ENCODE results near the gene SLC34A3. TPM values are rescaled to one million over a fixed set of nuclear protein-coding genes. Genes with fewer than 3 reads are reported as not detected.

SLC34A3 gene
- total RNA-seq, 4 donors from 2014 or later: not detected

- Histone ChIP-seq H3K27ac (replicated peaks in 1 of 4) (no peak overlapping the region), H3K36me3 (peaks cover 29 to 88% (median 63%) of the 10 kb centered on the region in 4 donors), H3K4me1 (peaks cover 26 to 42% (median 28%) of the 10 kb centered on the region in 4 donors), H3K9me3 (no peaks in the 10 kb centered on the region), H3K4me3 (no peak overlapping the region), H3K27me3 (peaks cover 0 to 6% (median 0%) of the 10 kb centered on the region in 4 donors)
- 89% methylated on average over 26 of the region's 34 CpGs for WGBS
- TF ChIP-seq, protein P1, sequence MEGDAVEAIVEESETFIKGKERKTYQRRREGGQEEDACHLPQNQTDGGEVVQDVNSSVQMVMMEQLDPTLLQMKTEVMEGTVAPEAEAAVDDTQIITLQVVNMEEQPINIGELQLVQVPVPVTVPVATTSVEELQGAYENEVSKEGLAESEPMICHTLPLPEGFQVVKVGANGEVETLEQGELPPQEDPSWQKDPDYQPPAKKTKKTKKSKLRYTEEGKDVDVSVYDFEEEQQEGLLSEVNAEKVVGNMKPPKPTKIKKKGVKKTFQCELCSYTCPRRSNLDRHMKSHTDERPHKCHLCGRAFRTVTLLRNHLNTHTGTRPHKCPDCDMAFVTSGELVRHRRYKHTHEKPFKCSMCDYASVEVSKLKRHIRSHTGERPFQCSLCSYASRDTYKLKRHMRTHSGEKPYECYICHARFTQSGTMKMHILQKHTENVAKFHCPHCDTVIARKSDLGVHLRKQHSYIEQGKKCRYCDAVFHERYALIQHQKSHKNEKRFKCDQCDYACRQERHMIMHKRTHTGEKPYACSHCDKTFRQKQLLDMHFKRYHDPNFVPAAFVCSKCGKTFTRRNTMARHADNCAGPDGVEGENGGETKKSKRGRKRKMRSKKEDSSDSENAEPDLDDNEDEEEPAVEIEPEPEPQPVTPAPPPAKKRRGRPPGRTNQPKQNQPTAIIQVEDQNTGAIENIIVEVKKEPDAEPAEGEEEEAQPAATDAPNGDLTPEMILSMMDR (IDR thresholded peaks at IDR 0.05): no peak
- TF ChIP-seq POLR2A (IDR thresholded peaks at IDR 0.05; ENCODE audit: low read depth) (no peak), EP300 (IDR thresholded peaks at IDR 0.05) (no peak), POLR2AphosphoS5 (IDR thresholded peaks at IDR 0.05) (no peak)
- intact Hi-C loops (cut with DNase I): no loop called here
- DNase-seq (ENCODE audit: extremely low spot score): no peak
Observed at GRCh38 chr9:137266585-137267453, 36.1 kb downstream of the SLC34A3 start.

- Histone ChIP-seq H3K4me1 (peaks cover 23 to 44% (median 24%) of the 10 kb centered on the region in 4 donors), H3K36me3 (peaks cover 40 to 97% (median 72%) of the 10 kb centered on the region in 4 donors), H3K27me3 (peaks cover 0 to 16% (median 0%) of the 10 kb centered on the region in 4 donors), H3K9me3 (no peaks in the 10 kb centered on the region), H3K4me3 (no peak overlapping the region), H3K27ac (replicated peaks in 1 of 4) (peak overlapping the region in 2 of 4 donors; percentile 11 to 62)
- TF ChIP-seq EP300 (IDR thresholded peaks at IDR 0.05) (no peak), POLR2A (IDR thresholded peaks at IDR 0.05; ENCODE audit: low read depth) (no peak), POLR2AphosphoS5 (IDR thresholded peaks at IDR 0.05) (no peak)
- TF ChIP-seq, protein P1 (IDR thresholded peaks at IDR 0.05): no peak
- DNase-seq (ENCODE audit: extremely low spot score): no peak
- 93% methylated on average over 5 of the region's 6 CpGs for WGBS
- intact Hi-C loops (cut with DNase I): no loop called here
Observed at GRCh38 chr9:137267933-137268355, 37.2 kb downstream of the SLC34A3 start.

DNA sequence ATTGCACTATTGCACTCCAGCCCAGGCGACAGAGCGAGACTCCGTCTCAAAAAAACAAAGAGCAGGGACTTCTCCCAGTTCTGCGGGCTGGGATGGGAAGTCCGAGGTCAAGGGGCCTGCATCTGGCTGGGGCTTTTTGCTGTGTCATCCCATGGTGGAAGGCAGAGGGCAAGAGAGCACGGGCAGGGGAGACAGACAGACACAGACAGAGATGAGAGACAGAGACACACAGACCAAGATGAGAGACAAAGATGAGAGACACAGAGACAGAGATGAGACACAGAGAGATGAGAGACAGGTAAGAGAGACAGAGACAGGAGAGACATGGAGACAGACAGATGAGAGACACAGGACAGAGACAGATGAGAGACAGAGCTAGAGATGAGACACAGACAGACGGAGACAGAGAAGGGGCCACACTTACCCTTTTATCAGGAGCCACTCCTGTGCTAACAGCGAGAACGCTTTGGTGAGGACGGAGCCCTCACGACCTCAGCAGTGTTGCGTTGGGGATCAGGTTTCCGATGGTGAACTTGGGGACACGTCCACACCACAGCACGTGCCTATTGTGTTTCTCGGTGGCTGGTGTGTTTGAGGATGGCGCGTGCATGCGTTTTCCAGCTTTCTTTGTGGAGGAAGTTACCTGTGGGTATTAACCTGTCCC, 38.0 kb downstream of the SLC34A3 start:
- 75% methylated on average over 18 of the region's 19 CpGs for WGBS
- H3K27me3 ChIP-seq: peaks cover 0 to 16% (median 0%) of the 10 kb centered on the region in 4 donors
- peak overlapping the region; percentile 59 to 67 (median 62) for H3K27ac ChIP-seq (replicated peaks in 1 of 4)
- TF ChIP-seq POLR2A (IDR thresholded peaks at IDR 0.05; ENCODE audit: low read depth): no peak
- TF ChIP-seq, protein P1 (IDR thresholded peaks at IDR 0.05): no peak
- TF ChIP-seq POLR2AphosphoS5 (IDR thresholded peaks at IDR 0.05): no peak
- TF ChIP-seq EP300 (IDR thresholded peaks at IDR 0.05): no peak
- H3K4me3 ChIP-seq: peak overlapping the region in 1 of 4 donors; percentile 21
- peaks cover 39 to 97% (median 71%) of the 10 kb centered on the region in 4 donors for H3K36me3 ChIP-seq
- H3K4me1 ChIP-seq: peaks cover 23 to 44% (median 24%) of the 10 kb centered on the region in 4 donors
- intact Hi-C loops (cut with DNase I): no loop called here
- no peak for DNase-seq (ENCODE audit: extremely low spot score)
- H3K9me3 ChIP-seq: no peaks in the 10 kb centered on the region

GRCh38 chr9:137269231-137269772, 38.6 kb downstream of the SLC34A3 start:
- Histone ChIP-seq H3K27ac (replicated peaks in 1 of 4) (peak overlapping the region; percentile 59 to 67 (median 62)), H3K27me3 (peaks cover 0 to 16% (median 0%) of the 10 kb centered on the region in 4 donors), H3K36me3 (peaks cover 33 to 97% (median 68%) of the 10 kb centered on the region in 4 donors), H3K9me3 (no peaks in the 10 kb centered on the region), H3K4me3 (peak overlapping the region in 1 of 4 donors; percentile 21), H3K4me1 (peaks cover 23 to 49% (median 24%) of the 10 kb centered on the region in 4 donors)
- intact Hi-C loops (cut with DNase I): no loop called here
- no peak for DNase-seq (ENCODE audit: extremely low spot score)
- WGBS: 48% methylated on average over 17 of the region's 17 CpGs
- TF ChIP-seq POLR2AphosphoS5 (IDR thresholded peaks at IDR 0.05): peak; percentile 42 to 73
- TF ChIP-seq POLR2A (IDR thresholded peaks at IDR 0.05; ENCODE audit: low read depth): no peak
- no peak for TF ChIP-seq EP300 (IDR thresholded peaks at IDR 0.05)
- TF ChIP-seq, protein P1 (IDR thresholded peaks at IDR 0.05): no peak
